ENCODE measurements around the gene FBXO34. TPM values are rescaled to one million over a fixed set of nuclear protein-coding genes. Genes with fewer than 3 reads are reported as not detected.

Gene FBXO34
- total RNA-seq, 4 donors from 2014 or later = 26.2 to 55.9 (median 40.7) TPM

- Histone ChIP-seq H3K27ac (peak overlapping the region in 3 of 4 donors; percentile 11 to 61 (median 28)), H3K4me1 (peaks cover 64 to 65% of the 10 kb centered on the region in 2 donors), H3K36me3 (no peaks in the 10 kb centered on the region), H3K27me3 (no peaks in the 10 kb centered on the region), H3K9me3 (no peaks in the 10 kb centered on the region), H3K4me3 (no peak overlapping the region)
- intact Hi-C loops (cut with DNase I; ENCODE audit: low total_unique reads) (no loop called here), in situ Hi-C loops (cut with MboI; ENCODE audit: low sequenced_read_pairs in 4 of 4) (no loop called here)
- ATAC-seq (no peak), DNase-seq (no peak)
- TF ChIP-seq POLR2A (IDR thresholded peaks at IDR 0.05) (no peak), CTCF (IDR thresholded peaks at IDR 0.05 in 4 of 5, conservative IDR thresholded peaks at IDR 0.05 in 1 of 5) (no peak)
Observed at GRCh38 chr14:55333711-55334485, 62.7 kb downstream of the FBXO34 start.

- no peaks in the 10 kb centered on the region for H3K9me3 ChIP-seq
- DNase-seq = no peak
- TF ChIP-seq CTCF (IDR thresholded peaks at IDR 0.05 in 4 of 5, conservative IDR thresholded peaks at IDR 0.05 in 1 of 5) (no peak), POLR2A (IDR thresholded peaks at IDR 0.05) (no peak)
- peak overlapping the region in 2 of 4 donors; percentile 1 to 2 for H3K27ac ChIP-seq
- H3K4me1 ChIP-seq = peaks cover 64 to 67% of the 10 kb centered on the region in 2 donors
- ATAC-seq = no peak
- H3K36me3 ChIP-seq = no peaks in the 10 kb centered on the region
- no peak overlapping the region for H3K4me3 ChIP-seq
- no peaks in the 10 kb centered on the region for H3K27me3 ChIP-seq
- intact Hi-C loops (cut with DNase I; ENCODE audit: low total_unique reads) = no loop called here
- in situ Hi-C loops (cut with MboI; ENCODE audit: low sequenced_read_pairs in 4 of 4) = no loop called here
Observed at GRCh38 chr14:55336162-55336561, 64.9 kb downstream of the FBXO34 start.

- ATAC-seq = no peak
- in situ Hi-C loops (cut with MboI; ENCODE audit: low sequenced_read_pairs in 4 of 4) = no loop called here
- intact Hi-C loops (cut with DNase I; ENCODE audit: low total_unique reads) = no loop called here
- H3K4me1 ChIP-seq = peaks cover 66 to 71% of the 10 kb centered on the region in 2 donors
- H3K36me3 ChIP-seq = no peaks in the 10 kb centered on the region
- no peaks in the 10 kb centered on the region for H3K27me3 ChIP-seq
- no peak for DNase-seq
- H3K9me3 ChIP-seq = no peaks in the 10 kb centered on the region
- no peak for TF ChIP-seq CTCF (IDR thresholded peaks at IDR 0.05 in 4 of 5, conservative IDR thresholded peaks at IDR 0.05 in 1 of 5)
- TF ChIP-seq POLR2A (IDR thresholded peaks at IDR 0.05) = no peak
- H3K4me3 ChIP-seq = no peak overlapping the region
- no peak overlapping the region for H3K27ac ChIP-seq
Observed at GRCh38 chr14:55336691-55337090, 65.5 kb downstream of the FBXO34 start.

GRCh38 chr14:55339770-55340169, 68.5 kb downstream of the FBXO34 start:
- Histone ChIP-seq H3K27ac (peak overlapping the region; percentile 42 to 75 (median 66)), H3K36me3 (no peaks in the 10 kb centered on the region), H3K4me1 (peaks cover 57 to 69% of the 10 kb centered on the region in 2 donors), H3K27me3 (no peaks in the 10 kb centered on the region), H3K9me3 (no peaks in the 10 kb centered on the region), H3K4me3 (no peak overlapping the region)
- in situ Hi-C loops (cut with MboI; ENCODE audit: low sequenced_read_pairs in 4 of 4) = no loop called here
- no peak for DNase-seq
- peak; percentile 67 to 77 for ATAC-seq
- TF ChIP-seq POLR2A (IDR thresholded peaks at IDR 0.05) = no peak
- no peak for TF ChIP-seq CTCF (IDR thresholded peaks at IDR 0.05 in 4 of 5, conservative IDR thresholded peaks at IDR 0.05 in 1 of 5)
- intact Hi-C loops (cut with DNase I; ENCODE audit: low total_unique reads) = no loop called here
